HG03280 (cell line): ENCODE measurements around the gene PADI6.
"Not testable (repeated sequence)": the region's sequence is repeated elsewhere in the genome, so short reads cannot be mapped to it uniquely, and the experiment has no call there.

Source experiments
- ATAC-seq: cut with Tn5 transposase; IDR thresholded peaks from one replicate; pipeline ENCODE4 v1.9.1; 2021; ENCODE audit warnings: mild to moderate bottlenecking, moderate library complexity; ENCODE audit not compliant: unreplicated experiment

The PADI6 gene

DNA sequence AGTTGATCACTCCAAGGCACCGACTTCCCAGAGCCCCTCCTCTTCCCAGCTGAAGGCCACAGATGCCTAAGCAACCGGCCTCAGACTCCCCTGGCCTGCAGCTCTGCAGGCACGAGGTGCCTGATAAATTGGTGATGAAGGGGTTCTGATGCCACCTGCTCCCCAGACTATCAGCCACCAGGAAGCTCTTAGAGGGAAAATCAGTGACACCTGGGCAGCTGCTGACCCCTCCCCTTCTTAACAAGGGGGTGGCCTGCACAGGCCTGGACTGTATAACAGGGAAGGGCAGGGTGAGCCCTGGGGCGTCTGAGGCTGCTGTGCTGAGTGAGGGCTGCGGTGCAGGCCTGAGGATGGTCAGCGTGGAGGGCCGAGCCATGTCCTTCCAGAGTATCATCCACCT is at the start of gene PADI6:
Gene PADI6, plus strand, starts transcription at position 301 of the 400 bp plus-strand sequence. Its CDS starts 50 bp downstream, at position 351.
- ATAC-seq = no peak

DNA sequence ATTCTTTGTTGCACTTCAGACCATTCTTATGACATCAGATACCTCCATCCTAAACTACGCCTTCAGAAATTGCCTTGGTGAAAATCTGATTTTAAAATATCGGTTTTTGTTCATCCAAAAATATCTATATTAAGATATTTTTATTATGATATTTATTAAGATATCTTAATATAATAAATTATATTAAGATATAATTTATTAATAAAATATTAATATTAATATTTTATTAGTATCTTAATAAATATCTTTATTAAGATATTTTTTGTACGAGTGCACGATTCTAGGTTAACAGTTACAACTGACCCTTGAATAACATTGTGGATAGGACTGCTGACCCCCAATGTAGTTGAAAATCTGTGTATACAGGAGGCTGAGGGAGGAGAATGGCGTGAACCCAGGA is 43.1 kb upstream of the PADI6 start:
- ATAC-seq = no peak

GRCh38 chr1:17329610-17330009 is 42.4 kb upstream of the PADI6 start:
- ATAC-seq = no peak

DNA sequence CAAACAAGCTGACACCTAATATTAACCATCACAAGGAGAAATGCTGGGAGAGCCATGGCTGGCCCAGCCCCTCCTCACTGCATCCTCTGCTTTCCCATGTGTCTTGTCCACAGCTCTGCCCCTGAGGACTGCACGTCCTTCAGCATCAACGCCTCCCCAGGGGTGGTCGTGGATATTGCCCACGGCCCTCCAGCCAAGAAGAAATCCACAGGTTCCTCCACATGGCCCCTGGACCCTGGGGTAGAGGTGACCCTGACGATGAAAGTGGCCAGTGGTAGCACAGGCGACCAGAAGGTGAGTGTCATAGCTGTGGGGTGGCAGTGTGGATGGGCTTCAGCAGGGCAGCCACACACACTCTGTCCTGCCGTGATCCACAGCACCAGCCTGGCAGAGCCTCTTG is 41.1 kb upstream of the PADI6 start:
- no peak for ATAC-seq

GRCh38 chr1:17333081-17333480 is 38.9 kb upstream of the PADI6 start:
- no peak for ATAC-seq

GRCh38 chr1:17335821-17336710 is 35.9 kb upstream of the PADI6 start:
- ATAC-seq = no peak

GRCh38 chr1:17338706-17339493 is 33.1 kb upstream of the PADI6 start:
- no peak for ATAC-seq

DNA sequence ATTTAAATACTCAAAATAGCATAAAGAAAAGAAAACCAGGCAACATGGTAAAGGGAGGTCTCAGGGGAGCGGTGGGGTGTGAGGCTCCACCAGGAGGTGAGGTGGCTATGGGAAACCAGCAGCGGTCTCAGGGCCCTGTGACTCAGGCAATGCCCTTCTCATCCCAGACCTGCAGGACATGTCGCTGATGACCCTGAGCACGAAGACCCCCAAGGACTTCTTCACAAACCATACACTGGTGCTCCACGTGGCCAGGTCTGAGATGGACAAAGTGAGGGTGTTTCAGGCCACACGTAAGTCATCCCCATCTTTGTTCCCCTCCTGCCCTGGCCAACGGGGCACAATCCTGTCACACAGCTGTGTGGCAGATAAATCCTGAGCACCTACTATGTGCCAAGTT is 32.5 kb upstream of the PADI6 start:
- no peak for ATAC-seq

DNA sequence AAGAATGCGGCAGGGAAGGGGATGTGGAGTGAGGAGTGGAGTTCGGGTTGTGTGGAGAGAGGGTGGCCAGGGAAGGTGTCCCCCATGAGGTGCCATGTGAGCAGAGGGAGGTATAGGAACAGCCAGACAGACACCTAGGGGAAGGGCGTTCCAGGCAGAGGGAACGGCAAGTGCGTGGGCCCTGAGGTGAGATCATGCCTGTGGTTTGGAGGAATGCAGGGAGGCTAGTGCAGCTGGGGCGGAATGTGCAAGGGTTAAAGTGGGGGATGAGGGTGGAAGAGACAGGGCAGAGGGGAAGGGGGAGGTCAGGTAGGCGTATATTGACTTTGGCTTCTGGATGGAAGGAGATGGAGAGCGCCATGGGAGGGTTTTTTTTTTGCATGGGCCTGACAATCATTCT is 31.6 kb upstream of the PADI6 start:
- no peak for ATAC-seq

GRCh38 chr1:17342014-17342441 is 30.0 kb upstream of the PADI6 start:
- no peak for ATAC-seq

DNA sequence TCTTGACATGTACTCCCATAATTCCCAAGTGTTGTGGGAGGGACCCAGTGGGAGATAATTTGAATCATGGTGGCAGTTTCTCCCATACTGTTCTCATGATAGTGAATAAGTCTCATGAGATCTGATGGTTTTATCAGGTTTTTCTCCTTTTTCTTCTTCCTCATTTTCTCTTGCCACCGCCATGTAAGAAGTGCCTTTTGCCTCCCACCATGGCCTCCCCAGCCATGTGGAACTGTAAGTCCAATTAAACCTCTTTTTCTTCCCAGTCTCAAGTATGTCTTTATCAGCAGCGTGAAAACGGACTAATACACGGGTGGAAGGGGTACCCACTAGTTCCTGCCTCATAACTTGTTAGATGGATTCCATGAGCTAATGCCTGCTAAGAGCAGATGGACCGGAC is 26.5 kb upstream of the PADI6 start:
- not testable (repeated sequence) for ATAC-seq

DNA sequence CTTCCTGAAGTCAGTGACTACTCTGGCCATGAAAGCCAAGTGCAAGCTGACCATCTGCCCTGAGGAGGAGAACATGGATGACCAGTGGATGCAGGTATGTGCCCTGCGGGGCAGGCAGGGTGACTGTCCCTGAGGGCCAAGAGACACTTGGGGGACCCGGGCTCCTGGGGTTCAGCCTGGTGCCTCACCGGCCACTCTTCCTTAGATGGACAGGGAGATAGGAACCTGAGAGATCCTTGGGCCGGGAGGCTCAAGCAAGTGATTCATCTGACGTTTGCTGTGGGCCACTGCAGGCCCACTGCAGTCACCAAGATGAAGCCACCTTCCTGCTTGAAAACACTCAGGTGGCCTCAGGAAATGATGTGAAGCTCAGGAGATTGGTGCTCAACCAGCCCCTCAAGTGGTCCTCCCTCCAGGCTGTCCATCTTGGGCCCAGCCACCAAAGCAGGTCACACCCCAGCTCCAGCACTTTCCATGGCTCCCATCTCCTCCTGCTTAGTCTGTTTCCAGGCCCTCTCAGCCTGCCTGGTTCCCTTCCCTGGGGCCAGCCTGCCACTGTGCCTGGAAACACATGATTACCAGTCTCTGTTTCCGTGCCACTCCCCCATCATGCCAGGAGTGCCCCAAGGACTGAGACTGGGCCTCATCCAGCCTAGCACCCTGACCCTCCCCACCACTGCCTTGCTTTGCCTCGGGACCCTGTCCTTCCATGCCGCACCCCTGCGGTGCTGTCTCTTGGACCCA is 25.8 kb upstream of the PADI6 start:
- no peak for ATAC-seq

GRCh38 chr1:17347769-17348592 is 24.0 kb upstream of the PADI6 start:
- no peak for ATAC-seq

DNA sequence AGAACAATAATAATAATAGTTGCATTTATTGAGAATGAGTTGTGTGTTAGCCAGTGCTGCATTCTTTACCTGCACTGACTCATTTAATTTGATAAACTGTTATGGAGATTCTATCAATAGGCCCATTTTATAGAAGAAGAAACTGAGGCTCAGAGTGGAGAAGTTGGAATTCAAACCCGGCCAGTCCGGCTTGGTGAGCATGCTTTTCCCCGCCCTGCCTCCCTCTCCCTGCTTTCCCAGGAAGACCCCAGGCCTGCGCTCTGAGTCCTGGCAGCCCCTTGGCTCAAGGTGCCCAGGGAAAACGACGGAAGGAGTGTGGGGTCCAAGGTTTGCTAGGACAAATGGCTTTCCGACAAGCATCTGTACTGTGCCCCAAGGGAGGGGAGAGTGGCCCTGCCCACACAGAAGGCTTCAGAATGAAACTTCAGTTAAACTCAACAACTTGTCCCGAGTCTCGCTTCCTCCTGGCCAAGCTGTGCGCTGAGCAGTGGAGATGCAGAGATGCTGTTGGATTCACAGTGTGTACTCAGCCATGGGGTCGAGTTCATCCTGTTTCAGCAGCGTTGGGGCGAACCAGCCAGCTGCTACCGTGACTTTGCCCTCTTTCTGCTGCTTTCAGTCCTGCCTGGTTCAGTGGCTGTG is 23.3 kb upstream of the PADI6 start:
- no peak for ATAC-seq

GRCh38 chr1:17350083-17350482 is 21.9 kb upstream of the PADI6 start:
- no peak for ATAC-seq

DNA sequence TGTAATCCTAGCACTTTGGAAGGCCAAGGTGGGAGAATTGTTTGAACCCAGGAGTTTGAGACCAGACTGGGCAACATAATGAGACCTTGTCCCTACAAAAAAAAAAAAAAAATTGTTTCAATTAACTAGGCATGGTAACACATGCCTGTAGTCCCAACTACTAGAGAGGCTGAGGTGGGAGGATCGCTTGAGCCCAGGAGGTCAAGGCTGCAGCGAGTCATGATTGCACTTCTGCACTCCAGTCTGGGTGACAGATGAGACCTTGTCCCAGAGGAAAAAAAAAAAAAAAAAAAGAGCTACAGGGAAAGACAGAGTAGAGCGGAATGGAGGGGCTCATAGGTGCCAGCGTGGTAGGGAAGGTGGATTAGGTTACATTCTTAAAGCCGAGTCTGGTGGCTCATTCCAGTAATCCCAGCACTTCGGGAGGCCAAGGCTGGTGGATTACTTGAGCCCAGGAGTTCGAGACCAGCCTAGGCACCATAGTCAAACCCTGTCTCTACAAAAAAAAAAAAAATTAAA is 21.0 kb upstream of the PADI6 start:
- ATAC-seq = no peak

GRCh38 chr1:17351598-17352324 is 20.2 kb upstream of the PADI6 start:
- no peak for ATAC-seq

- no peak for ATAC-seq
Observed at GRCh38 chr1:17352419-17352909, 19.5 kb upstream of the PADI6 start.

DNA sequence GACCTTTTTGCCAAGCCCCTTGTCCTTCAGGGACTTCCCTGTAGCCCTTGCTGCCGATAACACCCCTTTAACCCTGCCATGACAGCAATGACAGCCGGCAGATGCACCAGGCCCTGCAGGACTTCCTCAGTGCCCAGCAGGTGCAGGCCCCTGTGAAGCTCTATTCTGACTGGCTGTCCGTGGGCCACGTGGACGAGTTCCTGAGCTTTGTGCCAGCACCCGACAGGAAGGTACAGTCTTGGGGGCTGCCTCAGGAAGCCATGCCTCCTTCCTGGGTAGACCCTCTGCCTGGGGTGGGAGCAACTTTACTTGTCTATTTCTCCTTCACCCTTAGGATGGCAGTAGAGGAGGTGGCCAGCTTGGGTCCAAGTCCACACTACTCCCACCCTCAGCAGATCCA is 16.1 kb upstream of the PADI6 start:
- ATAC-seq = no peak
